ENCODE measurements around the gene KLHL5. TPM values are rescaled to one million over a fixed set of nuclear protein-coding genes. Genes with fewer than 3 reads are reported as not detected.

KLHL5 gene
- total and polyA plus RNA-seq, 9 of the 15 experiments (the other 6 are each of a cell fraction or from before 2014, with no cell fraction given), result 8.0 to 30.8 (median 22.1) TPM

- TF ChIP-seq CEBPG (CRISPR knock-in tag; IDR thresholded peaks at IDR 0.05), result no peak
- peak; percentile 45 to 64; a peak in 3 of 4 replicates for TF ChIP-seq CEBPG (tag; conservative IDR thresholded peaks at IDR 0.05 in 1 of 2, IDR thresholded peaks at IDR 0.05 in 1 of 2)
- TF ChIP-seq PKNOX1 (IDR thresholded peaks at IDR 0.05), result peak; percentile 77
- TF ChIP-seq COPS2 (conservative IDR thresholded peaks at IDR 0.05), result no peak
- peak; percentile 54 for TF ChIP-seq ATF3 (IDR thresholded peaks at IDR 0.05)
- TF ChIP-seq ATF3 (CRISPR knock-in tag; conservative IDR thresholded peaks at IDR 0.05), result no peak
Observed at GRCh38 chr4:39157520-39157919, 95.5 kb downstream of the KLHL5 start.

More at GRCh38 chr4:39157520-39157919, 95.5 kb downstream of the KLHL5 start:
- no peaks in the 10 kb centered on the region for H3K9me1 ChIP-seq (ENCODE audit: control insufficient read depth, insufficient read depth, low read length)
- H3K79me2 ChIP-seq (ENCODE audit: control insufficient read depth, insufficient read depth, low read length), result no peaks in the 10 kb centered on the region
- H2AFZ ChIP-seq (ENCODE audit: low read depth, low read length), result no peak overlapping the region
- no peak for DNase-seq (ENCODE audit: extremely low read depth in 1 of 4, low spot score in 3 of 4)
- CTCF ChIA-PET (ENCODE audit: low intra/inter-chr PET ratio), result no interaction called here
- BruUV-seq (replicated peaks), result no TSS peak
- FAIRE-seq, result no peak
- H3K4me2 ChIP-seq (ENCODE audit: insufficient read depth, low read length), result no peak overlapping the region
- no peaks in the 10 kb centered on the region for H3K27me3 ChIP-seq (ENCODE audit: control insufficient read depth in 2 of 2, insufficient read depth in 2 of 2, low read length in 2 of 2)
- no peaks in the 10 kb centered on the region for H3K36me3 ChIP-seq (ENCODE audit: control insufficient read depth, insufficient read depth, low read length)
- H4K20me1 ChIP-seq (replicated peaks; ENCODE audit: control insufficient read depth, insufficient read depth, low read length), result no peaks in the 10 kb centered on the region
- no peak overlapping the region for H3K4me3 ChIP-seq
- 15% methylated on average over 2 of the region's 2 CpGs for WGBS (ENCODE audit: insufficient coverage, low coverage, missing lambda C conversion rate)
- ATAC-seq, result no peak
- H3K9me3 ChIP-seq (replicated peaks; ENCODE audit: control insufficient read depth, insufficient read depth, low read depth, low read length), result no peaks in the 10 kb centered on the region
- no peak overlapping the region for H3K27ac ChIP-seq (ENCODE audit: extremely low read depth, low read depth, low read length)
- H3K4me1 ChIP-seq (replicated peaks in 1 of 2; ENCODE audit: control insufficient read depth in 2 of 2, insufficient read depth in 2 of 2, low read length in 2 of 2), result no peaks in the 10 kb centered on the region
- POLR2A ChIA-PET, result no interaction called here
- intact Hi-C loops (cut with micrococcal nuclease), result no loop called here
- no peak overlapping the region for H3K9ac ChIP-seq (ENCODE audit: insufficient read depth in 1 of 2, low read depth in 2 of 2, low read length in 2 of 2)
- in situ Hi-C loops (cut with MboI), result no loop called here
